Peyer's patch (tissue), 4 donors: ENCODE data around the gene ZBTB20.

ENCODE experiments used
- CTCF ChIP-seq, 6 experiments: fragments of 450-650 bp in 4 of 6; fragments of 200-600 bp in 2 of 6; sonication (generic) in 1 of 6; IDR thresholded peaks; one replicate each; pipeline ENCODE4 v1.5.1; 2017 to 2019; ENCODE audit warnings: antibody characterized with exemption in 6 of 6, mild to moderate bottlenecking in 3 of 6, moderate library complexity in 1 of 6
- POLR2A ChIP-seq, 2 donors: fragments of 450-650 bp; IDR thresholded peaks; one replicate each; pipeline ENCODE4 v1.5.1; 2017; ENCODE audit warnings: antibody characterized with exemption in 2 of 2, mild to moderate bottlenecking in 2 of 2, moderate library complexity in 2 of 2

GRCh38 chr3:115077501-115078250 is 69.4 kb downstream of the ZBTB20 start:
- TF ChIP-seq POLR2A (IDR thresholded peaks at IDR 0.05) (no peak), CTCF (IDR thresholded peaks at IDR 0.05) (no peak)
